H9 (cell line): ENCODE data around the gene MICALL2. TPM values are rescaled to one million over a fixed set of nuclear protein-coding genes. Genes with fewer than 3 reads are reported as not detected.

Experiments
- DNase-seq: peaks from one replicate; pipeline ENCODE4 v3.0.0-alpha.2; 2017
- H2AFZ ChIP-seq: one replicate; pipeline ENCODE4 v1.6.1; 2013; ENCODE audit warnings: mild to moderate bottlenecking, low read length, control low read depth, moderate library complexity
- H2AK5ac ChIP-seq: 2 replicates; pipeline ENCODE4 v1.6.1; 2013; ENCODE audit warnings: low read length, control low read depth, mixed read lengths; ENCODE audit not compliant: insufficient read length
- H2BK120ac ChIP-seq: one replicate; pipeline ENCODE4 v1.6.1; 2013; ENCODE audit warnings: low read depth, mild to moderate bottlenecking, low read length, control low read depth, inconsistent platforms; ENCODE audit not compliant: poor library complexity, severe bottlenecking
- H2BK12ac ChIP-seq: 2 replicates; pipeline ENCODE4 v1.6.1; 2013; ENCODE audit warnings: low read length, control low read depth, mixed read lengths, low read depth; ENCODE audit not compliant: insufficient read length
- H2BK15ac ChIP-seq: 2 replicates; pipeline ENCODE4 v1.6.1; 2013; ENCODE audit warnings: low read depth, low read length, control low read depth
- H2BK20ac ChIP-seq: one replicate; pipeline ENCODE4 v1.6.1; 2013; ENCODE audit warnings: low read depth, mild to moderate bottlenecking, low read length, control low read depth, inconsistent platforms; ENCODE audit not compliant: poor library complexity, severe bottlenecking
- H2BK5ac ChIP-seq: 2 replicates; pipeline ENCODE4 v1.6.1; 2013; ENCODE audit warnings: low read length, control low read depth, mixed read lengths; ENCODE audit not compliant: insufficient read length
- H3K14ac ChIP-seq: 2 replicates; pipeline ENCODE4 v1.6.1; 2013; ENCODE audit warnings: low read length, control low read depth; ENCODE audit not compliant: insufficient read depth
- H3K18ac ChIP-seq: 2 replicates; pipeline ENCODE4 v1.6.1; 2013; ENCODE audit warnings: low read depth, mild to moderate bottlenecking, mixed read lengths, low read length, control low read depth; ENCODE audit not compliant: insufficient read length
- H3K23ac ChIP-seq: 2 replicates; pipeline ENCODE4 v1.6.1; 2013; ENCODE audit warnings: low read length, control low read depth, mixed read lengths, low read depth; ENCODE audit not compliant: insufficient read length
- H3K23me2 ChIP-seq: 2 replicates; pipeline ENCODE4 v1.6.1; 2013; ENCODE audit warnings: low read depth, mild to moderate bottlenecking, mixed read lengths, low read length, control low read depth; ENCODE audit not compliant: insufficient read length, poor library complexity, severe bottlenecking
- H3K27ac ChIP-seq: 2 replicates; pipeline ENCODE4 v1.5.1; 2013; ENCODE audit warnings: low read length, control low read depth, mixed read lengths, low read depth; ENCODE audit not compliant: insufficient read length
- H3K27me3 ChIP-seq: 2 replicates; pipeline ENCODE4 v1.6.1; 2013; ENCODE audit warnings: low read length, control low read depth, inconsistent platforms; ENCODE audit not compliant: insufficient read depth
- H3K4ac ChIP-seq: 2 replicates; pipeline ENCODE4 v1.6.1; 2013; ENCODE audit warnings: low read depth, mild to moderate bottlenecking, control low read depth, inconsistent platforms, low read length, moderate library complexity
- H3K4me1 ChIP-seq: 2 replicates; pipeline ENCODE4 v1.6.1; 2013; ENCODE audit warnings: low read length, control low read depth, inconsistent platforms; ENCODE audit not compliant: insufficient read depth
- H3K4me2 ChIP-seq: 2 replicates; pipeline ENCODE4 v1.6.1; 2013; ENCODE audit warnings: low read length, control low read depth, mixed read lengths; ENCODE audit not compliant: insufficient read length, insufficient read depth
- H3K56ac ChIP-seq: 2 replicates; pipeline ENCODE4 v1.6.1; 2013; ENCODE audit warnings: low read depth, mild to moderate bottlenecking, mixed read lengths, low read length, control low read depth; ENCODE audit not compliant: insufficient read length
- H3K79me1 ChIP-seq: 2 replicates; pipeline ENCODE4 v1.6.1; 2013; ENCODE audit warnings: low read depth, mild to moderate bottlenecking, moderate library complexity, low read length, control low read depth, inconsistent platforms; ENCODE audit not compliant: insufficient read depth, poor library complexity, severe bottlenecking
- H3K79me2 ChIP-seq: 2 replicates; pipeline ENCODE4 v1.6.1; 2013; ENCODE audit warnings: low read length, control low read depth, inconsistent platforms; ENCODE audit not compliant: insufficient read depth
- H3K9ac ChIP-seq: 2 replicates; pipeline ENCODE4 v1.6.1; 2013; ENCODE audit warnings: low read length, control low read depth, mixed read lengths; ENCODE audit not compliant: insufficient read length; ENCODE audit errors: extremely low read depth
- H3K9me3 ChIP-seq: one replicate; pipeline ENCODE4 v1.6.1; 2013; ENCODE audit warnings: low read depth, low read length, inconsistent platforms; ENCODE audit not compliant: control insufficient read depth
- H3T11ph ChIP-seq: one replicate; pipeline ENCODE4 v1.6.1; 2013; ENCODE audit warnings: mild to moderate bottlenecking, low read length, control low read depth, inconsistent platforms
- H4K20me1 ChIP-seq: one replicate; pipeline ENCODE4 v1.6.1; 2013; ENCODE audit not compliant: control insufficient read depth, insufficient read length, insufficient read depth
- H4K5ac ChIP-seq: 2 replicates; pipeline ENCODE4 v1.6.1; 2013; ENCODE audit warnings: low read depth, mild to moderate bottlenecking, mixed read lengths, low read length, control low read depth; ENCODE audit not compliant: insufficient read length
- H4K8ac ChIP-seq: replicated peaks from 2 replicates; pipeline ENCODE4 v1.6.1; 2013; ENCODE audit warnings: low read length, control low read depth, mixed read lengths, low read depth; ENCODE audit not compliant: insufficient read length
- H4K91ac ChIP-seq: 2 replicates; pipeline ENCODE4 v1.6.1; 2013; ENCODE audit warnings: low read depth, mild to moderate bottlenecking, moderate library complexity, mixed read lengths, low read length, control low read depth; ENCODE audit not compliant: insufficient read length
- H3K27ac Mint-ChIP-seq, 3 experiments: 2 replicates in 2 of 3; 3 replicates in 1 of 3; pipeline ENCODE4 v1.8.0; 2020 to 2021; ENCODE audit warnings: mixed read lengths in 3 of 3, mild to moderate bottlenecking in 1 of 3, moderate library complexity in 1 of 3
- H3K27me3 Mint-ChIP-seq: 2 replicates; pipeline ENCODE4 v1.8.0; 2021; ENCODE audit warnings: low read depth, mild to moderate bottlenecking, moderate library complexity, mixed read lengths
- H3K36me3 Mint-ChIP-seq, 3 experiments: 2 replicates in 2 of 3; 3 replicates in 1 of 3; pipeline ENCODE4 v1.8.0; 2020 to 2021; ENCODE audit warnings: low read depth in 3 of 3, mixed read lengths in 3 of 3; ENCODE audit not compliant: insufficient read depth in 1 of 3
- H3K4me1 Mint-ChIP-seq, 2 experiments: 2 replicates each; pipeline ENCODE4 v1.8.0; 2020; ENCODE audit warnings: mixed read lengths in 2 of 2
- H3K4me3 Mint-ChIP-seq, 2 experiments: 2 replicates in 1 of 2; 3 replicates in 1 of 2; pipeline ENCODE4 v1.8.0; 2020 to 2021; ENCODE audit warnings: mild to moderate bottlenecking in 2 of 2, mixed read lengths in 2 of 2, moderate library complexity in 1 of 2
- H3K9me3 Mint-ChIP-seq, 2 experiments: 2 replicates in 1 of 2; 3 replicates in 1 of 2; pipeline ENCODE4 v1.8.0; 2020; ENCODE audit warnings: mild to moderate bottlenecking in 2 of 2, mixed read lengths in 2 of 2, moderate library complexity in 1 of 2
- CTCF ChIP-seq: fragments of 200-600 bp; sonication (generic); conservative IDR thresholded peaks from 3 replicates; pipeline ENCODE4 v1.8.0; 2021; ENCODE audit warnings: antibody characterized with exemption, mild to moderate bottlenecking
- WGBS: extraction: QIAGEN DNeasy Blood & Tissue Kit; methylation state at CpG from one replicate; pipeline ENCODE4 v1.1.7; 2013; ENCODE audit warnings: missing lambda C conversion rate, low lambda C conversion rate, mixed read lengths; ENCODE audit not compliant: insufficient read length; ENCODE audit errors: extremely low coverage; 5-methylcytosine and 5-hydroxymethylcytosine counted together
- total RNA-seq: library from RNA; stranded (reverse); gene quantifications from 2 replicates; pipeline ENCODE4 v1.2.1, GENCODE V29; 2021

MICALL2 gene
- total RNA-seq, 1 experiment from 2014 or later: 7.1 TPM

GRCh38 chr7:1440620-1441019 is 18.6 kb downstream of the MICALL2 start:
- peaks cover 3% of the 10 kb centered on the region in 2 experiments; a peak in 1 of 4 replicates for H3K4me1 Mint-ChIP-seq
- H3K27ac Mint-ChIP-seq: no peak overlapping the region
- Histone ChIP-seq H2BK120ac (no peak overlapping the region), H3K23me2 (no peaks in the 10 kb centered on the region), H3K23ac (no peak overlapping the region), H2AFZ (no peak overlapping the region), H3K79me2 (no peaks in the 10 kb centered on the region), H3K4me2 (no peak overlapping the region), H4K91ac (no peak overlapping the region), H2BK12ac (no peak overlapping the region), H3K9me3 (no peaks in the 10 kb centered on the region), H4K5ac (no peak overlapping the region), H3K79me1 (no peaks in the 10 kb centered on the region), H3K4me1 (no peaks in the 10 kb centered on the region), H2BK20ac (no peak overlapping the region), H3K18ac (no peak overlapping the region), H3K56ac (no peak overlapping the region), H4K8ac (no peak overlapping the region), H2BK5ac (no peak overlapping the region), H4K20me1 (no peaks in the 10 kb centered on the region), H3K14ac (no peak overlapping the region), H3K27ac (no peak overlapping the region), H2BK15ac (no peak overlapping the region), H2AK5ac (no peak overlapping the region), H3K27me3 (no peaks in the 10 kb centered on the region), H3K4ac (no peak overlapping the region), H3K9ac (no peak overlapping the region), H3T11ph (no peak overlapping the region)
- DNase-seq: no peak
- no peaks in the 10 kb centered on the region for H3K9me3 Mint-ChIP-seq
- WGBS: no CpG with 5 or more reads among the region's 10 CpGs
- no peaks in the 10 kb centered on the region for H3K27me3 Mint-ChIP-seq
- no peak for TF ChIP-seq CTCF
- H3K36me3 Mint-ChIP-seq: no peaks in the 10 kb centered on the region
- no peak overlapping the region for H3K4me3 Mint-ChIP-seq
